22Rv1 (cell line): Measurements from ENCODE around the gene PLPPR5.

Experiments
- CTCF ChIP-seq: fragments of 450-650 bp; IDR thresholded peaks from 2 replicates; pipeline ENCODE4 v1.5.1; 2017; ENCODE audit warnings: mild to moderate bottlenecking
- ZFX ChIP-seq: fragments of 450-650 bp; IDR thresholded peaks from 2 replicates; pipeline ENCODE4 v1.6.1; 2017; ENCODE audit warnings: antibody characterized with exemption, borderline replicate concordance

- TF ChIP-seq CTCF (no peak), ZFX (no peak)
Observed at GRCh38 chr1:99017655-99018054, 13.0 kb upstream of the PLPPR5 start.
